H9 (cell line): ENCODE results near the gene SNRNP70. TPM values are rescaled to one million over a fixed set of nuclear protein-coding genes. Genes with fewer than 3 reads are reported as not detected.

ENCODE experiments used
- DNase-seq: peaks from one replicate; pipeline ENCODE4 v3.0.0-alpha.2; 2017
- H2AFZ ChIP-seq: one replicate; pipeline ENCODE4 v1.6.1; 2013; ENCODE audit warnings: mild to moderate bottlenecking, low read length, control low read depth, moderate library complexity
- H2AK5ac ChIP-seq: 2 replicates; pipeline ENCODE4 v1.6.1; 2013; ENCODE audit warnings: low read length, control low read depth, mixed read lengths; ENCODE audit not compliant: insufficient read length
- H2BK120ac ChIP-seq: one replicate; pipeline ENCODE4 v1.6.1; 2013; ENCODE audit warnings: low read depth, mild to moderate bottlenecking, low read length, control low read depth, inconsistent platforms; ENCODE audit not compliant: poor library complexity, severe bottlenecking
- H2BK12ac ChIP-seq: 2 replicates; pipeline ENCODE4 v1.6.1; 2013; ENCODE audit warnings: low read length, control low read depth, mixed read lengths, low read depth; ENCODE audit not compliant: insufficient read length
- H2BK15ac ChIP-seq: 2 replicates; pipeline ENCODE4 v1.6.1; 2013; ENCODE audit warnings: low read depth, low read length, control low read depth
- H2BK20ac ChIP-seq: one replicate; pipeline ENCODE4 v1.6.1; 2013; ENCODE audit warnings: low read depth, mild to moderate bottlenecking, low read length, control low read depth, inconsistent platforms; ENCODE audit not compliant: poor library complexity, severe bottlenecking
- H2BK5ac ChIP-seq: 2 replicates; pipeline ENCODE4 v1.6.1; 2013; ENCODE audit warnings: low read length, control low read depth, mixed read lengths; ENCODE audit not compliant: insufficient read length
- H3K14ac ChIP-seq: 2 replicates; pipeline ENCODE4 v1.6.1; 2013; ENCODE audit warnings: low read length, control low read depth; ENCODE audit not compliant: insufficient read depth
- H3K18ac ChIP-seq: 2 replicates; pipeline ENCODE4 v1.6.1; 2013; ENCODE audit warnings: low read depth, mild to moderate bottlenecking, mixed read lengths, low read length, control low read depth; ENCODE audit not compliant: insufficient read length
- H3K23ac ChIP-seq: 2 replicates; pipeline ENCODE4 v1.6.1; 2013; ENCODE audit warnings: low read length, control low read depth, mixed read lengths, low read depth; ENCODE audit not compliant: insufficient read length
- H3K23me2 ChIP-seq: 2 replicates; pipeline ENCODE4 v1.6.1; 2013; ENCODE audit warnings: low read depth, mild to moderate bottlenecking, mixed read lengths, low read length, control low read depth; ENCODE audit not compliant: insufficient read length, poor library complexity, severe bottlenecking
- H3K27ac ChIP-seq: 2 replicates; pipeline ENCODE4 v1.5.1; 2013; ENCODE audit warnings: low read length, control low read depth, mixed read lengths, low read depth; ENCODE audit not compliant: insufficient read length
- H3K27me3 ChIP-seq: 2 replicates; pipeline ENCODE4 v1.6.1; 2013; ENCODE audit warnings: low read length, control low read depth, inconsistent platforms; ENCODE audit not compliant: insufficient read depth
- H3K4ac ChIP-seq: 2 replicates; pipeline ENCODE4 v1.6.1; 2013; ENCODE audit warnings: low read depth, mild to moderate bottlenecking, control low read depth, inconsistent platforms, low read length, moderate library complexity
- H3K4me1 ChIP-seq: 2 replicates; pipeline ENCODE4 v1.6.1; 2013; ENCODE audit warnings: low read length, control low read depth, inconsistent platforms; ENCODE audit not compliant: insufficient read depth
- H3K4me2 ChIP-seq: 2 replicates; pipeline ENCODE4 v1.6.1; 2013; ENCODE audit warnings: low read length, control low read depth, mixed read lengths; ENCODE audit not compliant: insufficient read length, insufficient read depth
- H3K56ac ChIP-seq: 2 replicates; pipeline ENCODE4 v1.6.1; 2013; ENCODE audit warnings: low read depth, mild to moderate bottlenecking, mixed read lengths, low read length, control low read depth; ENCODE audit not compliant: insufficient read length
- H3K79me1 ChIP-seq: 2 replicates; pipeline ENCODE4 v1.6.1; 2013; ENCODE audit warnings: low read depth, mild to moderate bottlenecking, moderate library complexity, low read length, control low read depth, inconsistent platforms; ENCODE audit not compliant: insufficient read depth, poor library complexity, severe bottlenecking
- H3K79me2 ChIP-seq: 2 replicates; pipeline ENCODE4 v1.6.1; 2013; ENCODE audit warnings: low read length, control low read depth, inconsistent platforms; ENCODE audit not compliant: insufficient read depth
- H3K9ac ChIP-seq: 2 replicates; pipeline ENCODE4 v1.6.1; 2013; ENCODE audit warnings: low read length, control low read depth, mixed read lengths; ENCODE audit not compliant: insufficient read length; ENCODE audit errors: extremely low read depth
- H3K9me3 ChIP-seq: one replicate; pipeline ENCODE4 v1.6.1; 2013; ENCODE audit warnings: low read depth, low read length, inconsistent platforms; ENCODE audit not compliant: control insufficient read depth
- H3T11ph ChIP-seq: one replicate; pipeline ENCODE4 v1.6.1; 2013; ENCODE audit warnings: mild to moderate bottlenecking, low read length, control low read depth, inconsistent platforms
- H4K20me1 ChIP-seq: one replicate; pipeline ENCODE4 v1.6.1; 2013; ENCODE audit not compliant: control insufficient read depth, insufficient read length, insufficient read depth
- H4K5ac ChIP-seq: 2 replicates; pipeline ENCODE4 v1.6.1; 2013; ENCODE audit warnings: low read depth, mild to moderate bottlenecking, mixed read lengths, low read length, control low read depth; ENCODE audit not compliant: insufficient read length
- H4K8ac ChIP-seq: replicated peaks from 2 replicates; pipeline ENCODE4 v1.6.1; 2013; ENCODE audit warnings: low read length, control low read depth, mixed read lengths, low read depth; ENCODE audit not compliant: insufficient read length
- H4K91ac ChIP-seq: 2 replicates; pipeline ENCODE4 v1.6.1; 2013; ENCODE audit warnings: low read depth, mild to moderate bottlenecking, moderate library complexity, mixed read lengths, low read length, control low read depth; ENCODE audit not compliant: insufficient read length
- H3K27ac Mint-ChIP-seq, 3 experiments: 2 replicates in 2 of 3; 3 replicates in 1 of 3; pipeline ENCODE4 v1.8.0; 2020 to 2021; ENCODE audit warnings: mixed read lengths in 3 of 3, mild to moderate bottlenecking in 1 of 3, moderate library complexity in 1 of 3
- H3K27me3 Mint-ChIP-seq: 2 replicates; pipeline ENCODE4 v1.8.0; 2021; ENCODE audit warnings: low read depth, mild to moderate bottlenecking, moderate library complexity, mixed read lengths
- H3K36me3 Mint-ChIP-seq, 3 experiments: 2 replicates in 2 of 3; 3 replicates in 1 of 3; pipeline ENCODE4 v1.8.0; 2020 to 2021; ENCODE audit warnings: low read depth in 3 of 3, mixed read lengths in 3 of 3; ENCODE audit not compliant: insufficient read depth in 1 of 3
- H3K4me1 Mint-ChIP-seq, 2 experiments: 2 replicates each; pipeline ENCODE4 v1.8.0; 2020; ENCODE audit warnings: mixed read lengths in 2 of 2
- H3K4me3 Mint-ChIP-seq, 2 experiments: 2 replicates in 1 of 2; 3 replicates in 1 of 2; pipeline ENCODE4 v1.8.0; 2020 to 2021; ENCODE audit warnings: mild to moderate bottlenecking in 2 of 2, mixed read lengths in 2 of 2, moderate library complexity in 1 of 2
- H3K9me3 Mint-ChIP-seq, 2 experiments: 2 replicates in 1 of 2; 3 replicates in 1 of 2; pipeline ENCODE4 v1.8.0; 2020; ENCODE audit warnings: mild to moderate bottlenecking in 2 of 2, mixed read lengths in 2 of 2, moderate library complexity in 1 of 2
- CTCF ChIP-seq: fragments of 200-600 bp; sonication (generic); conservative IDR thresholded peaks from 3 replicates; pipeline ENCODE4 v1.8.0; 2021; ENCODE audit warnings: antibody characterized with exemption, mild to moderate bottlenecking
- WGBS: extraction: QIAGEN DNeasy Blood & Tissue Kit; methylation state at CpG from one replicate; pipeline ENCODE4 v1.1.7; 2013; ENCODE audit warnings: missing lambda C conversion rate, low lambda C conversion rate, mixed read lengths; ENCODE audit not compliant: insufficient read length; ENCODE audit errors: extremely low coverage; 5-methylcytosine and 5-hydroxymethylcytosine counted together
- long read RNA-seq: library from polyadenylated mRNA; unstranded; transcript quantifications from one replicate; pipeline ENCODE4 v2.0.0, GENCODE V29; 2020
- total RNA-seq: library from RNA; stranded (reverse); gene quantifications from 2 replicates; pipeline ENCODE4 v1.2.1, GENCODE V29; 2021

SNRNP70 gene
- total RNA-seq, result 292 and 295 TPM in 2 replicates
- long read RNA-seq, transcript SNRNP70-206 (10 exons, 1,574 nt), result major isoform, 8 of 37 reads
- long read RNA-seq, transcript SNRNP70-201 (10 exons, 1,603 nt), result minor isoform, 5 of 37 reads
- long read RNA-seq, partial matches to known transcripts, result 6 of 37 reads
- long read RNA-seq, other reads (novel, unspliced or antisense), result 18 of 37 reads

- no peak within 1 kb of the TSS for H2BK20ac ChIP-seq
- H2AK5ac ChIP-seq, result no peak within 1 kb of the TSS
- no peak within 1 kb of the TSS for H3K56ac ChIP-seq
- no peak within 1 kb of the TSS for H2BK120ac ChIP-seq
- H3K18ac ChIP-seq, result peak within 1 kb of the TSS; percentile 95
- H3K9me3 Mint-ChIP-seq, result peaks cover 3% of the 10 kb centered on the region in 2 experiments; a peak in 3 of 5 replicates
- peaks cover 29 to 39% (median 35%) of the 10 kb centered on the region in 3 experiments for H3K36me3 Mint-ChIP-seq
- DNase-seq, result peak; percentile 99
- H3K23ac ChIP-seq, result no peak within 1 kb of the TSS
- peaks cover 2% of the 10 kb centered on the region; the same call in 1 of the 2 replicates for H3K4me1 ChIP-seq
- H2AFZ ChIP-seq, result no peak within 1 kb of the TSS
- H4K5ac ChIP-seq, result no peak within 1 kb of the TSS
- no peak within 1 kb of the TSS; the same call in 1 of the 2 replicates for H3K4ac ChIP-seq
- no CpG with 5 or more reads among the region's 89 CpGs for WGBS
- no peak within 1 kb of the TSS for H4K8ac ChIP-seq
- H2BK15ac ChIP-seq, result no peak within 1 kb of the TSS
- peak within 1 kb of the TSS; percentile 95 to 98 for H3K4me3 Mint-ChIP-seq
- H3K27me3 ChIP-seq, result no peaks in the 10 kb centered on the region
- peak within 1 kb of the TSS; percentile 89 for H3K9ac ChIP-seq
- H3T11ph ChIP-seq, result no peak within 1 kb of the TSS
- H3K27ac ChIP-seq, result no peak within 1 kb of the TSS
- H3K79me1 ChIP-seq, result peaks cover 6% of the 10 kb centered on the region
- H4K91ac ChIP-seq, result no peak within 1 kb of the TSS
- H3K27ac Mint-ChIP-seq, result peak within 1 kb of the TSS; percentile 90 to 99 (median 98)
- peaks cover 7% of the 10 kb centered on the region for H3K23me2 ChIP-seq
- H3K4me1 Mint-ChIP-seq, result peaks cover 12 to 20% of the 10 kb centered on the region in 2 experiments
- H3K9me3 ChIP-seq, result no peaks in the 10 kb centered on the region
- TF ChIP-seq CTCF, result no peak
- no peak within 1 kb of the TSS for H2BK12ac ChIP-seq
- H3K14ac ChIP-seq, result peak within 1 kb of the TSS; percentile 97
- no peak within 1 kb of the TSS for H2BK5ac ChIP-seq
- peaks cover 19% of the 10 kb centered on the region for H3K27me3 Mint-ChIP-seq
- no peaks in the 10 kb centered on the region for H4K20me1 ChIP-seq
- H3K79me2 ChIP-seq, result peaks cover 30% of the 10 kb centered on the region
- H3K4me2 ChIP-seq, result peak within 1 kb of the TSS; percentile 90
Measured at GRCh38 chr19:49085020-49085867, at the start of gene SNRNP70. TSS of gene SNRNP70 (plus strand) at chr19:49085451. CDS start at chr19:49086415, 964 bp downstream.
